H9 (cell line): ENCODE measurements around the gene DCT. TPM values are rescaled to one million over a fixed set of nuclear protein-coding genes. Genes with fewer than 3 reads are reported as not detected.

Experiments
- DNase-seq: peaks from one replicate; pipeline ENCODE4 v3.0.0-alpha.2; 2017
- H2AFZ ChIP-seq: one replicate; pipeline ENCODE4 v1.6.1; 2013; ENCODE audit warnings: mild to moderate bottlenecking, low read length, control low read depth, moderate library complexity
- H2AK5ac ChIP-seq: 2 replicates; pipeline ENCODE4 v1.6.1; 2013; ENCODE audit warnings: low read length, control low read depth, mixed read lengths; ENCODE audit not compliant: insufficient read length
- H2BK120ac ChIP-seq: one replicate; pipeline ENCODE4 v1.6.1; 2013; ENCODE audit warnings: low read depth, mild to moderate bottlenecking, low read length, control low read depth, inconsistent platforms; ENCODE audit not compliant: poor library complexity, severe bottlenecking
- H2BK12ac ChIP-seq: 2 replicates; pipeline ENCODE4 v1.6.1; 2013; ENCODE audit warnings: low read length, control low read depth, mixed read lengths, low read depth; ENCODE audit not compliant: insufficient read length
- H2BK15ac ChIP-seq: 2 replicates; pipeline ENCODE4 v1.6.1; 2013; ENCODE audit warnings: low read depth, low read length, control low read depth
- H2BK20ac ChIP-seq: one replicate; pipeline ENCODE4 v1.6.1; 2013; ENCODE audit warnings: low read depth, mild to moderate bottlenecking, low read length, control low read depth, inconsistent platforms; ENCODE audit not compliant: poor library complexity, severe bottlenecking
- H2BK5ac ChIP-seq: 2 replicates; pipeline ENCODE4 v1.6.1; 2013; ENCODE audit warnings: low read length, control low read depth, mixed read lengths; ENCODE audit not compliant: insufficient read length
- H3K14ac ChIP-seq: 2 replicates; pipeline ENCODE4 v1.6.1; 2013; ENCODE audit warnings: low read length, control low read depth; ENCODE audit not compliant: insufficient read depth
- H3K18ac ChIP-seq: 2 replicates; pipeline ENCODE4 v1.6.1; 2013; ENCODE audit warnings: low read depth, mild to moderate bottlenecking, mixed read lengths, low read length, control low read depth; ENCODE audit not compliant: insufficient read length
- H3K23ac ChIP-seq: 2 replicates; pipeline ENCODE4 v1.6.1; 2013; ENCODE audit warnings: low read length, control low read depth, mixed read lengths, low read depth; ENCODE audit not compliant: insufficient read length
- H3K23me2 ChIP-seq: 2 replicates; pipeline ENCODE4 v1.6.1; 2013; ENCODE audit warnings: low read depth, mild to moderate bottlenecking, mixed read lengths, low read length, control low read depth; ENCODE audit not compliant: insufficient read length, poor library complexity, severe bottlenecking
- H3K27ac ChIP-seq: 2 replicates; pipeline ENCODE4 v1.5.1; 2013; ENCODE audit warnings: low read length, control low read depth, mixed read lengths, low read depth; ENCODE audit not compliant: insufficient read length
- H3K27me3 ChIP-seq: 2 replicates; pipeline ENCODE4 v1.6.1; 2013; ENCODE audit warnings: low read length, control low read depth, inconsistent platforms; ENCODE audit not compliant: insufficient read depth
- H3K4ac ChIP-seq: 2 replicates; pipeline ENCODE4 v1.6.1; 2013; ENCODE audit warnings: low read depth, mild to moderate bottlenecking, control low read depth, inconsistent platforms, low read length, moderate library complexity
- H3K4me1 ChIP-seq: 2 replicates; pipeline ENCODE4 v1.6.1; 2013; ENCODE audit warnings: low read length, control low read depth, inconsistent platforms; ENCODE audit not compliant: insufficient read depth
- H3K4me2 ChIP-seq: 2 replicates; pipeline ENCODE4 v1.6.1; 2013; ENCODE audit warnings: low read length, control low read depth, mixed read lengths; ENCODE audit not compliant: insufficient read length, insufficient read depth
- H3K56ac ChIP-seq: 2 replicates; pipeline ENCODE4 v1.6.1; 2013; ENCODE audit warnings: low read depth, mild to moderate bottlenecking, mixed read lengths, low read length, control low read depth; ENCODE audit not compliant: insufficient read length
- H3K79me1 ChIP-seq: 2 replicates; pipeline ENCODE4 v1.6.1; 2013; ENCODE audit warnings: low read depth, mild to moderate bottlenecking, moderate library complexity, low read length, control low read depth, inconsistent platforms; ENCODE audit not compliant: insufficient read depth, poor library complexity, severe bottlenecking
- H3K79me2 ChIP-seq: 2 replicates; pipeline ENCODE4 v1.6.1; 2013; ENCODE audit warnings: low read length, control low read depth, inconsistent platforms; ENCODE audit not compliant: insufficient read depth
- H3K9ac ChIP-seq: 2 replicates; pipeline ENCODE4 v1.6.1; 2013; ENCODE audit warnings: low read length, control low read depth, mixed read lengths; ENCODE audit not compliant: insufficient read length; ENCODE audit errors: extremely low read depth
- H3K9me3 ChIP-seq: one replicate; pipeline ENCODE4 v1.6.1; 2013; ENCODE audit warnings: low read depth, low read length, inconsistent platforms; ENCODE audit not compliant: control insufficient read depth
- H3T11ph ChIP-seq: one replicate; pipeline ENCODE4 v1.6.1; 2013; ENCODE audit warnings: mild to moderate bottlenecking, low read length, control low read depth, inconsistent platforms
- H4K20me1 ChIP-seq: one replicate; pipeline ENCODE4 v1.6.1; 2013; ENCODE audit not compliant: control insufficient read depth, insufficient read length, insufficient read depth
- H4K5ac ChIP-seq: 2 replicates; pipeline ENCODE4 v1.6.1; 2013; ENCODE audit warnings: low read depth, mild to moderate bottlenecking, mixed read lengths, low read length, control low read depth; ENCODE audit not compliant: insufficient read length
- H4K8ac ChIP-seq: replicated peaks from 2 replicates; pipeline ENCODE4 v1.6.1; 2013; ENCODE audit warnings: low read length, control low read depth, mixed read lengths, low read depth; ENCODE audit not compliant: insufficient read length
- H4K91ac ChIP-seq: 2 replicates; pipeline ENCODE4 v1.6.1; 2013; ENCODE audit warnings: low read depth, mild to moderate bottlenecking, moderate library complexity, mixed read lengths, low read length, control low read depth; ENCODE audit not compliant: insufficient read length
- H3K27ac Mint-ChIP-seq, 3 experiments: 2 replicates in 2 of 3; 3 replicates in 1 of 3; pipeline ENCODE4 v1.8.0; 2020 to 2021; ENCODE audit warnings: mixed read lengths in 3 of 3, mild to moderate bottlenecking in 1 of 3, moderate library complexity in 1 of 3
- H3K27me3 Mint-ChIP-seq: 2 replicates; pipeline ENCODE4 v1.8.0; 2021; ENCODE audit warnings: low read depth, mild to moderate bottlenecking, moderate library complexity, mixed read lengths
- H3K36me3 Mint-ChIP-seq, 3 experiments: 2 replicates in 2 of 3; 3 replicates in 1 of 3; pipeline ENCODE4 v1.8.0; 2020 to 2021; ENCODE audit warnings: low read depth in 3 of 3, mixed read lengths in 3 of 3; ENCODE audit not compliant: insufficient read depth in 1 of 3
- H3K4me1 Mint-ChIP-seq, 2 experiments: 2 replicates each; pipeline ENCODE4 v1.8.0; 2020; ENCODE audit warnings: mixed read lengths in 2 of 2
- H3K4me3 Mint-ChIP-seq, 2 experiments: 2 replicates in 1 of 2; 3 replicates in 1 of 2; pipeline ENCODE4 v1.8.0; 2020 to 2021; ENCODE audit warnings: mild to moderate bottlenecking in 2 of 2, mixed read lengths in 2 of 2, moderate library complexity in 1 of 2
- H3K9me3 Mint-ChIP-seq, 2 experiments: 2 replicates in 1 of 2; 3 replicates in 1 of 2; pipeline ENCODE4 v1.8.0; 2020; ENCODE audit warnings: mild to moderate bottlenecking in 2 of 2, mixed read lengths in 2 of 2, moderate library complexity in 1 of 2
- WGBS: extraction: QIAGEN DNeasy Blood & Tissue Kit; methylation state at CpG from one replicate; pipeline ENCODE4 v1.1.7; 2013; ENCODE audit warnings: missing lambda C conversion rate, low lambda C conversion rate, mixed read lengths; ENCODE audit not compliant: insufficient read length; ENCODE audit errors: extremely low coverage; 5-methylcytosine and 5-hydroxymethylcytosine counted together
- total RNA-seq: library from RNA; stranded (reverse); gene quantifications from 2 replicates; pipeline ENCODE4 v1.2.1, GENCODE V29; 2021
- TF ChIP-seq, protein P1 (sequence below): fragments of 200-600 bp; sonication (generic); conservative IDR thresholded peaks from 3 replicates; pipeline ENCODE4 v1.8.0; 2021; ENCODE audit warnings: antibody characterized with exemption, mild to moderate bottlenecking

DCT gene
- total RNA-seq, 1 experiment from 2014 or later, result not detected

DNA sequence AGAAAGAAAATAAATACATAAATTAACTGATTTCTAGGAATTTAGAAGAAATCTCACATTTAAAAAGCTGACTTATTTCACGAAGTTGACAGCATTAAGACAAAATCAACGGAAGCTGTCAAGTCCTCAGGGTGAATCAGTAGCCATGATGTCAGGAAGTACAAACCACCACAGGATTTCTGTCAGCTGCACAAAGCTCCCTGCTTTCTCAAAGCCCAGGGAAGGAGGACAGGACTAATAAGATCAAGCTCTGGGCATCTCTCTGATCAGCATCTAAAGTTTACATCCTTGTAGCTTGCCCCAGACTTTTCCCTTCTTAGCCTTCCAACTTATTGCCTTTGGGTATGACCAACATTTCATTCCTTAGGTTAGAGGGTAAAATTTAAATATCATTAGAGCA, 9.4 kb downstream of the DCT start:
- Histone ChIP-seq H3K79me1 (no peaks in the 10 kb centered on the region), H2BK15ac (no peak overlapping the region), H3K27ac (no peak overlapping the region), H4K91ac (no peak overlapping the region), H2BK5ac (no peak overlapping the region), H3T11ph (no peak overlapping the region), H2AFZ (no peak overlapping the region), H3K4me1 (no peaks in the 10 kb centered on the region), H3K4me2 (no peak overlapping the region), H3K4ac (no peak overlapping the region), H2BK120ac (no peak overlapping the region), H3K18ac (no peak overlapping the region), H3K56ac (no peak overlapping the region), H2AK5ac (no peak overlapping the region), H3K27me3 (no peaks in the 10 kb centered on the region), H3K9me3 (no peaks in the 10 kb centered on the region), H4K5ac (no peak overlapping the region), H3K14ac (no peak overlapping the region), H4K20me1 (no peaks in the 10 kb centered on the region), H2BK12ac (no peak overlapping the region), H3K23me2 (no peaks in the 10 kb centered on the region), H2BK20ac (no peak overlapping the region), H3K9ac (no peak overlapping the region), H3K79me2 (no peaks in the 10 kb centered on the region), H3K23ac (no peak overlapping the region), H4K8ac (no peak overlapping the region)
- Mint-ChIP-seq H3K4me1 (no peaks in the 10 kb centered on the region), H3K9me3 (no peaks in the 10 kb centered on the region), H3K27ac (no peak overlapping the region), H3K27me3 (peaks cover 2% of the 10 kb centered on the region; the same call in 1 of the 2 replicates), H3K4me3 (no peak overlapping the region), H3K36me3 (no peaks in the 10 kb centered on the region)
- no CpG with 5 or more reads among the region's 2 CpGs for WGBS
- no peak for DNase-seq
- TF ChIP-seq, protein P1, sequence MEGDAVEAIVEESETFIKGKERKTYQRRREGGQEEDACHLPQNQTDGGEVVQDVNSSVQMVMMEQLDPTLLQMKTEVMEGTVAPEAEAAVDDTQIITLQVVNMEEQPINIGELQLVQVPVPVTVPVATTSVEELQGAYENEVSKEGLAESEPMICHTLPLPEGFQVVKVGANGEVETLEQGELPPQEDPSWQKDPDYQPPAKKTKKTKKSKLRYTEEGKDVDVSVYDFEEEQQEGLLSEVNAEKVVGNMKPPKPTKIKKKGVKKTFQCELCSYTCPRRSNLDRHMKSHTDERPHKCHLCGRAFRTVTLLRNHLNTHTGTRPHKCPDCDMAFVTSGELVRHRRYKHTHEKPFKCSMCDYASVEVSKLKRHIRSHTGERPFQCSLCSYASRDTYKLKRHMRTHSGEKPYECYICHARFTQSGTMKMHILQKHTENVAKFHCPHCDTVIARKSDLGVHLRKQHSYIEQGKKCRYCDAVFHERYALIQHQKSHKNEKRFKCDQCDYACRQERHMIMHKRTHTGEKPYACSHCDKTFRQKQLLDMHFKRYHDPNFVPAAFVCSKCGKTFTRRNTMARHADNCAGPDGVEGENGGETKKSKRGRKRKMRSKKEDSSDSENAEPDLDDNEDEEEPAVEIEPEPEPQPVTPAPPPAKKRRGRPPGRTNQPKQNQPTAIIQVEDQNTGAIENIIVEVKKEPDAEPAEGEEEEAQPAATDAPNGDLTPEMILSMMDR, result no peak
